Body of pancreas (tissue), 4 donors: ENCODE data around the gene OR51E2.

Experiments used
- CTCF ChIP-seq, 7 experiments: fragments of 450-650 bp in 4 of 7; fragments of 200-600 bp in 3 of 7; sonication (generic) in 3 of 7; IDR thresholded peaks; one replicate each; pipeline ENCODE4 v1.5.1; 2016 to 2019; ENCODE audit warnings: antibody characterized with exemption in 7 of 7
- POLR2A ChIP-seq, 3 donors: fragments of 450-650 bp; IDR thresholded peaks; one replicate each; pipeline ENCODE4 v1.6.1; 2016; ENCODE audit warnings: antibody characterized with exemption in 3 of 3, mild to moderate bottlenecking in 2 of 3

- TF ChIP-seq CTCF (IDR thresholded peaks at IDR 0.05) (no peak), POLR2A (IDR thresholded peaks at IDR 0.05) (no peak)
Measured at GRCh38 chr11:4643076-4643475, 54.6 kb downstream of the OR51E2 start.
